Stimulated activated CD4-positive, alpha-beta T cell treated with anti-CD3 and anti-CD28 coated beads, Interleukin-12 subunit alpha, Interleukin-12 subunit beta, amount 100 ng/mL, for 48 hours (primary cell): ENCODE results near the gene MACROD1.
A peak's percentile ranks its signal among the peaks of the same experiment; 100 is the strongest.
"Not testable (repeated sequence)": the region's sequence is repeated elsewhere in the genome, so short reads cannot be mapped to it uniquely, and the experiment has no call there.

Source experiments
- DNase-seq, 3 donors: peaks; one replicate each; pipeline ENCODE4 v3.0.0-alpha.2; 2020; ENCODE audit warnings: low read depth in 2 of 3, low spot score in 1 of 3

Gene MACROD1

DNA sequence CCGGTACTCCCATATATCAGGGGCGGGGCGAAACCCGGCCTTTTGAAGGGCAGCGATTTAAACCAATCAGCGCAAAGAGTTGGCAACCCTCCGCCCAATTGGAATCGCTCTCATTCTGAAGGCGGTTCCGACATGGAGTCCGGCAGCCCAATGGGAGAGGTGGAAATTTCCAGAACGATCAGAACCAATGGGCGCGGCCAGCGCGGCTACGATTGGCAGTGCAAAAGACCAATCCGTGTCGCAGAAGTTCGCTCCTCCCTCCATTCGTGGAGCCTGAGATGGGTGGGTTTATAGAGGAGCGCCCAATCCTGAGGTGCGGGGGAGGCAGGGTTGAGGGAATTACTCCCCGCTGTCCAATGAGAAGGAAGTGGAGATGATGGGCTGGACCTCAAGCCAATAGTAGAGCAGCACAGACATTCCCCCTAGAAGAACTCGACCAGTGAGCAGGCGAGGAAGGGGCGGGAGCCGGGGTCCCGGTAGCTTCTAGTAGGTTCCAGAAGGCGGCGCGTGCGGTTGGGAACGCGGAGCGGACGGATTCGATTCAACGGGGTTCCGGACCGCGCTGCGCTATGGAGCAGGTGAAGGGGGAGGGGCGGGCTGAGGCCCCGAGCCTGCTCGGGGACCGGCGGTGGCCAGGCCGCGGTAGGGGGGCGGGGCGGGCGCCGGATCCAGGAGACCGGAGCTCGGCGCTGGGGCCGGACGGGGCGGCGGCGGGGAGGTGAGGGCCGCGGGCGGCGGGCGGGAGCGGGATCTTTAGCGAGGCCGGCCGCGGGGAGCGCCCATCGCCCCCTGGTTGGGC lies 20.0 kb upstream of the MACROD1 start, which contains the start of gene STIP1:
Gene STIP1, plus strand, starts transcription at position 479 of the 799 bp plus-strand sequence. Its CDS starts 91 bp downstream, at position 570.
- DNase-seq: peak; percentile 98 to 99 (median 99)

GRCh38 chr11:64185175-64185692 lies 19.3 kb upstream of the MACROD1 start:
- no peak for DNase-seq

DNA sequence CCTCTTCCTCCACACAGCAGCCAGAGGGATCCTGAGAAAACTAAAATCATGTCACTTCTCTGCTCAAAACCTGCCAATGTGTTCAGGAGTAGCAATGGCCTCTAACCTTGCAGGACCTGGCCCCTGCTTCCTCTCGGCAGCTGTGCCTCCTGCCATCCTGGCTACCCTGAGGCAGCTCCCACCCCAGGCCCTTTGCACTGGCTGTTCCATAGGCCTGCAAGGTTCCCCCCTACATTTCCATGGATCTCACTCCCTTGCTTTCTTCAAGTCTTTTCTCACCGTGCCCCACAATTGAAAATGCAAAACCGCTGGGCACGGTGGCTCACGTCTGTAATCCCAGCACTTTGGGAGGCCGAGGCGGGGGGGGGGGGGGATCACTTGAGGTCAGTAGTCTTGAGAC lies 18.0 kb upstream of the MACROD1 start:
- DNase-seq: no peak

GRCh38 chr11:64181506-64182411 lies 15.8 kb upstream of the MACROD1 start:
- peak in 2 of 3 donors; percentile 12 to 38 for DNase-seq

GRCh38 chr11:64180891-64181290 lies 15.0 kb upstream of the MACROD1 start:
- DNase-seq: no peak

GRCh38 chr11:64178951-64179639 lies 13.2 kb upstream of the MACROD1 start:
- DNase-seq: no peak

DNA sequence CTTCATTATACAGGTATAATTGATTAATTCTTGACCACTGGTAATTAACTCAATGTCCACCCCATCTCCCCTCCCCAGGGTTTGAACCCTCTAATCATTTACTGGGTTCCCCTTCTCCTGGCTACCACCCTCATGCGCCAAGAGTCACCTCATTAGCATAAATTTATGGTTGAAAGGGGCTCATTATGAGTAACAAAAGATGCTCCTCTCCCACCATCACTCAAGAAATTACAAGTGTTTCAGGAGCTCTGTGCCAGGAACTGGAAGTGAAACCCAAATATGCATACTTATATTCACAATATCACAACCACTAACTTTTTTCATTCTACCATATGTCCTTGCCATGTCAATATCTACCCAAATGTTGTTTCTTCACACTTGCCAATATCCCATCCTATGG lies 12.3 kb upstream of the MACROD1 start:
- DNase-seq: no peak

DNA sequence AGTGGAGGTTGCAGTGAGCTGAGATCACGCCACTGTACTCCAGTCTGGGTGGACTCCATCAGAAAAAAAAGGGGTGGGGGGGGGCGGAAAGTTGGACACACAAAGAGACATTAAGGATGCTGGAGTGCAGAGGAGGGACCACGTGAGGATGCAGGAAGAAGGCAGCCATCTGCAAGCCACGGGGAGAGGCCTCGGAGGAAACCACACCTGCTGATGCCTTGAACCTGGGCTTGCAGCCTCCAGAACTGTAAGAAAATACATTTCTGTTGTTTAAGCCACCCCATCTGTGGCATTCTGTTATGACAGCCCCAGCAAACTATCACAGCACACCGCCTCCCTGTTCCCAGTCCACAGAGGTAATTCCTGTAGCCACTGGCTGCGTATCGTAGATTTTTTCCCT lies 10.8 kb upstream of the MACROD1 start:
- DNase-seq: no peak

- no peak for DNase-seq
Measured at GRCh38 chr11:64173616-64174355, 7.9 kb upstream of the MACROD1 start.

GRCh38 chr11:64170419-64170818 lies 4.5 kb upstream of the MACROD1 start:
- DNase-seq: no peak

GRCh38 chr11:64165481-64165841 lies 452 bp downstream of the MACROD1 start:
- DNase-seq: peak in 1 of 3 donors; percentile 10

- no peak for DNase-seq
Measured at GRCh38 chr11:64164392-64165312, 1.3 kb downstream of the MACROD1 start.

DNA sequence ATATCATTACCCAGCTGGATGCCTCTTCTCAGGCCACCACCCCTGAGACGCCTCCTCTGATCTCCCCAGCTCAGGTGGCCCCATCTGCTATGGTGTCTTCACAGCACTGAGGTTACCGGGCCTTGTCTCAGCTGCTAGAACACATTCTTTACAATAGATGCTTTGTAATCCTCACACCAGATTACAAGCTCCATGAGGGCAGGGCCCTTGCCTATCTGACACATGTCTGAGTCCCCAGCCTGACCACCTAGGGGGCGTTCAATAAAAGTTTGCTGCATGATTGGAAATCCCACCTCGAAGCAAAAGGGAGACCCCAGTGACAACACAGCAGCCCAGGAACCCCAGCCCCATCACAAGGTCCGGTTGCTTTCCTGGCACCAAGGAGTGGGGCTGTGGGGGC lies 2.0 kb downstream of the MACROD1 start:
- DNase-seq: no peak

GRCh38 chr11:64162769-64163168 lies 3.1 kb downstream of the MACROD1 start:
- not testable (repeated sequence) for DNase-seq

DNA sequence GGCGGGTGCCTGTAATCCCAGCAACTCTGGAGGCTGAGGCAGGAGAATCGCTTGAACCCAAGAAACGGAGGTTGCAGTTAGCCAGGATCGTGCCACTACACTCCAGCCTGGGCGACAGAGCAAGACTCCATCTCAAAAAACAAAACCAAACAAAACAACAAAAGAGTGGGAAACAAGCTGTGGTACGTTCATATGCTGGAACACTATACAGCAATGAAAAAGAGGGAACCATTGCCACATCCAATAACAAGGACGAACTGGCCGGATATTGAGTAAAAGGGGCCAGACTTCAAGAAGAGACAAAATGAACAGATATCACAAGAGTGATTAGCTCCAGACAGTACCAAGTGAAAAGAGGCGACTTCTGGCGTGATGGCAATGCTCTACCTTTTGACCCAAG lies 4.9 kb downstream of the MACROD1 start:
- DNase-seq: no peak

DNA sequence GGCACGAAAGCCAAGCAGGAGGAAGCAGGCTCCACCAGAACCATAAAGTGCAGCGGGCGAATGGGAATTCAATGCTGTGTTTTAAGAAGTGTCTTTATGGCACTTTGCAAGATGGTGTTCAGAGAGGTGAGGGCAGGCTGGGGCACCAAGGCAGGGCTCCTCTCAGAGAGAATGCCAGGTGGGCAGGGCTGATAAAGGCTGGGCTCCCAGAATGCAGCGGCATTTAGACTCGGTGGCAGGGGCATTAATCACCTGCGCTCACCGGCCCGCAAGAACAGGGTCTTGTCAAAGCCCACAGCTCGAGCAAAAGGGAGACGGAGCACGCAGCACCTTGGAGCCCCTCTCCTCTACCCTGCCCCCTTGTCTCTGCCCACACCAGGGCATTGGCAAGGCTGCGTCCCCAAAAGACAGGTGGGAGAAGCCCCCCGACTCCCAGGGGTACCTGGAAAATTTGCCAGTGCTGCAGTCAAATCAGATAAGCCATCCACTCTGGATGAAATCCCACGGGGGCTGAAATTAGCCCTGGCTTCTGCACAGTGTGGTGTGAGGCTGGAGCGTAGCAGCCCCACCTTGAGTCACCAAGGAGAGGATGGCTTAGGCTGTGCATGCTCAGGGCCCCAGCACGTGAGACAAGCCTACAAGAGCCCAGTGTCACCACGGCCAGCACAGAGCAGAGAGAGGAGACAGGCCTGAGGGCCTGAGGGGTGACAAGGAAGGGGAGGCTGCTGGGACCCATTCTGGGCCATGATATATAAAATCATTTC lies 8.1 kb downstream of the MACROD1 start:
- DNase-seq: no peak

- DNase-seq: no peak
Measured at GRCh38 chr11:64156235-64157011, 9.5 kb downstream of the MACROD1 start.

DNA sequence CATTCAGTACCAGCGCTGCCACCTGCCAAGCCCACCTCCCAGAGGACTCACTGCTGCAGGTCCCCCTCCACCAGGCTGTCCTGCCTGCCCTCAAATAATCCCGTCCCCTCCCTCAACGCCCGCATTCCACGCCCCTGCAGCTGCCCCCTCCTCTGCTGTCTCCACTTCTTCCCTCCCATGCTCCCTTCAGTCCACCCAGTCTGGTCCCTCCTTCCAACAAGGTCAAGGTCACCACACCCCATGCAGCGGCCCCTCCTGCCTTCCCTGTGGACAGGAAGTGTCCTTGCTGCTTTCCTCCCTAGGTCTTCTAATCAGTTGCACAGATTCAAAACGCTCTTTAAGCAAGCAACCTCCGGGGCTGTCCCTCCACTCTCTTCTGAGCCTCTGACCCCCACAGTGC lies 12.1 kb downstream of the MACROD1 start:
- no peak for DNase-seq
